H1 (cell line): Measurements from ENCODE around the gene ACTN4.

Experiments used
- CTCF ChIP-seq, 3 experiments: IDR thresholded peaks; 1 replicate in 2 of 3; 2 replicates in 1 of 3; pipeline versions ENCODE4 v1.5.1 to v1.6.1; 2011; ENCODE audit warnings: low read length in 3 of 3, mild to moderate bottlenecking in 3 of 3, inconsistent platforms in 2 of 3, low read depth in 1 of 3, moderate library complexity in 1 of 3; ENCODE audit not compliant: insufficient read depth in 1 of 3; ENCODE audit errors: control extremely low read depth in 1 of 3
- JUN ChIP-seq: IDR thresholded peaks from 2 replicates; pipeline ENCODE4 v1.6.1; 2011; ENCODE audit warnings: low read depth, mild to moderate bottlenecking, improper control_type of control experiment, low read length
- TAF7 ChIP-seq: optimal IDR thresholded peaks from 2 replicates; pipeline ENCODE3; 2011; ENCODE audit warnings: low read depth, mild to moderate bottlenecking, inconsistent platforms, low read length, moderate library complexity, borderline replicate concordance
- TF ChIP-seq, protein P1 (sequence below): IDR thresholded peaks from 2 replicates; pipeline ENCODE4 v1.6.1; 2012; ENCODE audit warnings: low read length, inconsistent platforms

- peak; percentile 30 for TF ChIP-seq TAF7
- TF ChIP-seq, protein P1, sequence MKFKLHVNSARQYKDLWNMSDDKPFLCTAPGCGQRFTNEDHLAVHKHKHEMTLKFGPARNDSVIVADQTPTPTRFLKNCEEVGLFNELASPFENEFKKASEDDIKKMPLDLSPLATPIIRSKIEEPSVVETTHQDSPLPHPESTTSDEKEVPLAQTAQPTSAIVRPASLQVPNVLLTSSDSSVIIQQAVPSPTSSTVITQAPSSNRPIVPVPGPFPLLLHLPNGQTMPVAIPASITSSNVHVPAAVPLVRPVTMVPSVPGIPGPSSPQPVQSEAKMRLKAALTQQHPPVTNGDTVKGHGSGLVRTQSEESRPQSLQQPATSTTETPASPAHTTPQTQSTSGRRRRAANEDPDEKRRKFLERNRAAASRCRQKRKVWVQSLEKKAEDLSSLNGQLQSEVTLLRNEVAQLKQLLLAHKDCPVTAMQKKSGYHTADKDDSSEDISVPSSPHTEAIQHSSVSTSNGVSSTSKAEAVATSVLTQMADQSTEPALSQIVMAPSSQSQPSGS: no peak
- TF ChIP-seq CTCF (IDR thresholded peaks at IDR 0.05; ENCODE audit: control extremely low read depth in 1 of 3, insufficient read depth in 1 of 3, low read depth in 1 of 3, low read length in 3 of 3): 0 out of 4 replicates have a peak, but pooled peaks of 1 of the 3 experiments have one; percentile 1
- no peak for TF ChIP-seq JUN
Measured at GRCh38 chr19:38618590-38619360, 28.7 kb upstream of the ACTN4 start, which contains the start of gene EIF3K.
